Epithelial cell of proximal tubule (primary cell): Measurements from ENCODE around the gene MCTP1. TPM values are rescaled to one million over a fixed set of nuclear protein-coding genes. Genes with fewer than 3 reads are reported as not detected.
"Not testable (repeated sequence)": the region's sequence is repeated elsewhere in the genome, so short reads cannot be mapped to it uniquely, and the experiment has no call there.

Source experiments
- DNase-seq: peaks from one replicate; pipeline ENCODE4 v3.0.0-alpha.2; 2011; ENCODE audit warnings: low read depth
- H3K4me3 ChIP-seq: 2 replicates; pipeline ENCODE4 v1.5.1; 2011; ENCODE audit warnings: low read depth, mild to moderate bottlenecking, low read length
- CTCF ChIP-seq: conservative IDR thresholded peaks from 2 replicates; pipeline ENCODE4 v1.5.1; 2012; ENCODE audit warnings: low read depth, mild to moderate bottlenecking, low read length
- total RNA-seq: library from RNA; depleted of rRNA; stranded (reverse); fragments of >200 nt; gene quantifications from 2 replicates; pipeline ENCODE4 v1.2.3, GENCODE V29; 2015

The MCTP1 gene
- total RNA-seq, 1 donor from 2014 or later, result 9.7 TPM

GRCh38 chr5:95220381-95220780, 64.5 kb downstream of the MCTP1 start:
- no peak for TF ChIP-seq CTCF
- no peak for DNase-seq
- no peak overlapping the region for H3K4me3 ChIP-seq

GRCh38 chr5:95219411-95219810, 65.5 kb downstream of the MCTP1 start:
- no peak for TF ChIP-seq CTCF
- DNase-seq, result no peak
- H3K4me3 ChIP-seq, result no peak overlapping the region

- no peak overlapping the region for H3K4me3 ChIP-seq
- no peak for DNase-seq
- no peak for TF ChIP-seq CTCF
Observed at GRCh38 chr5:95217881-95218280, 67.0 kb downstream of the MCTP1 start.

- DNase-seq, result no peak
- no peak for TF ChIP-seq CTCF
- no peak overlapping the region for H3K4me3 ChIP-seq
Observed at GRCh38 chr5:95217351-95217750, 67.5 kb downstream of the MCTP1 start.

GRCh38 chr5:95216136-95216955, 68.5 kb downstream of the MCTP1 start:
- DNase-seq, result no peak

GRCh38 chr5:95207811-95208210, 77.1 kb downstream of the MCTP1 start:
- not testable (repeated sequence) for DNase-seq, H3K4me3 ChIP-seq

More at GRCh38 chr5:95216136-95216955, 68.5 kb downstream of the MCTP1 start:
- TF ChIP-seq CTCF, result no peak
- no peak overlapping the region for H3K4me3 ChIP-seq

GRCh38 chr5:95194856-95195255, 90.0 kb downstream of the MCTP1 start:
- H3K4me3 ChIP-seq, result no peak overlapping the region
- no peak for DNase-seq
- no peak for TF ChIP-seq CTCF
